ENCODE results near the gene NCLN. TPM values are rescaled to one million over a fixed set of nuclear protein-coding genes. Genes with fewer than 3 reads are reported as not detected.
A peak's percentile ranks its signal among the peaks of the same experiment; 100 is the strongest.

The NCLN gene
- total and polyA plus RNA-seq, 9 of the 15 experiments (the other 6 are each of a cell fraction or from before 2014, with no cell fraction given) = 3.8 to 126 (median 39.6) TPM

- TF ChIP-seq ZHX1 (conservative IDR thresholded peaks at IDR 0.05; ENCODE audit: low read length) (no peak), CBX5 (IDR thresholded peaks at IDR 0.05; ENCODE audit: borderline replicate concordance, low read depth) (no peak), MYC (IDR thresholded peaks at IDR 0.05; ENCODE audit: low read depth, low read length) (peak; percentile 90), MYC (CRISPR knock-in tag; IDR thresholded peaks at IDR 0.05; ENCODE audit: borderline replicate concordance, low read depth) (no peak), HES1 (IDR thresholded peaks at IDR 0.05; ENCODE audit: low read depth) (peak; percentile 58), BHLHE40 (IDR thresholded peaks at IDR 0.05; ENCODE audit: low read length) (peak; percentile 43; the same call in 1 of the 2 replicates), NFATC3 (IDR thresholded peaks at IDR 0.05) (no peak), POLR3G (IDR thresholded peaks at IDR 0.05; ENCODE audit: extremely low read depth, insufficient read length, insufficient replicate concordance) (no peak), MEF2D (tag; conservative IDR thresholded peaks at IDR 0.05; ENCODE audit: low read depth) (peak; percentile 57; the same call in 1 of the 2 replicates), NFE2 (IDR thresholded peaks at IDR 0.05; ENCODE audit: low read depth) (peak; percentile 78), ARID3B (CRISPR knock-in tag; IDR thresholded peaks at IDR 0.05; ENCODE audit: borderline replicate concordance) (no peak), NCOA6 (IDR thresholded peaks at IDR 0.05) (peak; percentile 59; the same call in 1 of the 2 replicates), SMARCC2 (IDR thresholded peaks at IDR 0.05; ENCODE audit: low read depth) (peak; percentile 90), TRIM28 (IDR thresholded peaks at IDR 0.05) (peak; percentile 84), C11orf30 (IDR thresholded peaks at IDR 0.05; ENCODE audit: low read depth) (peak; percentile 71; the same call in 1 of the 2 replicates), SNRNP70 (optimal IDR thresholded peaks at IDR 0.05; ENCODE audit: low read depth, low read length) (no peak), PHF21A (IDR thresholded peaks at IDR 0.05; ENCODE audit: borderline replicate concordance, low read depth) (peak; percentile 77; the same call in 1 of the 2 replicates), RAD51 (IDR thresholded peaks at IDR 0.05; ENCODE audit: borderline replicate concordance, low read depth) (0 out of 2 replicates have a peak, but pooled peaks have one; percentile 22), CC2D1A (IDR thresholded peaks at IDR 0.05) (peak; percentile 67), TAF1 (IDR thresholded peaks at IDR 0.05; ENCODE audit: control insufficient read depth, extremely low read depth, insufficient read depth, low read length, severe bottlenecking) (peak; percentile 54), KAT8 (IDR thresholded peaks at IDR 0.05; ENCODE audit: low read depth) (no peak)
- TF ChIP-seq, protein P1, sequence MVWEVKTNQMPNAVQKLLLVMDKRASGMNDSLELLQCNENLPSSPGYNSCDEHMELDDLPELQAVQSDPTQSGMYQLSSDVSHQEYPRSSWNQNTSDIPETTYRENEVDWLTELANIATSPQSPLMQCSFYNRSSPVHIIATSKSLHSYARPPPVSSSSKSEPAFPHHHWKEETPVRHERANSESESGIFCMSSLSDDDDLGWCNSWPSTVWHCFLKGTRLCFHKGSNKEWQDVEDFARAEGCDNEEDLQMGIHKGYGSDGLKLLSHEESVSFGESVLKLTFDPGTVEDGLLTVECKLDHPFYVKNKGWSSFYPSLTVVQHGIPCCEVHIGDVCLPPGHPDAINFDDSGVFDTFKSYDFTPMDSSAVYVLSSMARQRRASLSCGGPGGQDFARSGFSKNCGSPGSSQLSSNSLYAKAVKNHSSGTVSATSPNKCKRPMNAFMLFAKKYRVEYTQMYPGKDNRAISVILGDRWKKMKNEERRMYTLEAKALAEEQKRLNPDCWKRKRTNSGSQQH (CRISPR knock-in tag; IDR thresholded peaks at IDR 0.05) = 0 out of 2 replicates have a peak, but pooled peaks have one; percentile 12
- TF ChIP-seq, protein P2, sequence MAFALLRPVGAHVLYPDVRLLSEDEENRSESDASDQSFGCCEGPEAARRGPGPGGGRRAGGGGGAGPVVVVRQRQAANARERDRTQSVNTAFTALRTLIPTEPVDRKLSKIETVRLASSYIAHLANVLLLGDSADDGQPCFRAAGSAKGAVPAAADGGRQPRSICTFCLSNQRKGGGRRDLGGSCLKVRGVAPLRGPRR (CRISPR knock-in tag; IDR thresholded peaks at IDR 0.05) = no peak
Measured at GRCh38 chr19:3154957-3155736, 30.6 kb upstream of the NCLN start (continued).
